ENCODE results near the gene MAT2A. TPM values are rescaled to one million over a fixed set of nuclear protein-coding genes. Genes with fewer than 3 reads are reported as not detected.

Gene MAT2A
- total and polyA plus RNA-seq, 9 of the 15 experiments (the other 6 are each of a cell fraction or from before 2014, with no cell fraction given): 130 to 1,027 (median 240) TPM

DNA sequence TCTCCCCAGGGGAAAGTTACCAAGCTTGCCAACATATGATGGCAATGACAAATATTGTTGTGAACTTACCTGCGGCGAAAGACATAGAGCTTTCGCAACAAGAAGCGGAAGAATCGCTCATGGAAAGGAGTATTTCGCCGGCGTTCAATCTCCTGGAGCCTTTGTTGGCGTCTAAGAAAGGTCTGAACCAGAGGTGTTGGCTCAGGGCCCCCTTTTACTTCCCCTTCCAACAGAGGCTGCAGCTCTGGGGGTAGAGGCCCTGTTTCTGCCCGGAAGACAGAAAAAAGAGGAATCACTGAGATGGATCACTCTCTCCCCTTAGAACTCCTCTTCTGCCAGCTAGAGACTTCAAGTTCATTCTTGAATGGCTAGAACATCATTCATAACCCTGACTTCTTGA, 11.5 kb downstream of the MAT2A start (continued):
- TF ChIP-seq, protein P1, sequence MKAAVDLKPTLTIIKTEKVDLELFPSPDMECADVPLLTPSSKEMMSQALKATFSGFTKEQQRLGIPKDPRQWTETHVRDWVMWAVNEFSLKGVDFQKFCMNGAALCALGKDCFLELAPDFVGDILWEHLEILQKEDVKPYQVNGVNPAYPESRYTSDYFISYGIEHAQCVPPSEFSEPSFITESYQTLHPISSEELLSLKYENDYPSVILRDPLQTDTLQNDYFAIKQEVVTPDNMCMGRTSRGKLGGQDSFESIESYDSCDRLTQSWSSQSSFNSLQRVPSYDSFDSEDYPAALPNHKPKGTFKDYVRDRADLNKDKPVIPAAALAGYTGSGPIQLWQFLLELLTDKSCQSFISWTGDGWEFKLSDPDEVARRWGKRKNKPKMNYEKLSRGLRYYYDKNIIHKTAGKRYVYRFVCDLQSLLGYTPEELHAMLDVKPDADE (conservative IDR thresholded peaks at IDR 0.05; ENCODE audit: control insufficient read depth, low read depth, low read length): no peak
- TF ChIP-seq ZNF717 (CRISPR knock-in tag; IDR thresholded peaks at IDR 0.05) (no peak), CREB1 (IDR thresholded peaks at IDR 0.05) (no peak), CREB1 (CRISPR knock-in tag; IDR thresholded peaks at IDR 0.05) (no peak), ETS2 (tag; IDR thresholded peaks at IDR 0.05; ENCODE audit: borderline replicate concordance, poor library complexity, severe bottlenecking) (no peak), FOXA1 (IDR thresholded peaks at IDR 0.05; ENCODE audit: borderline replicate concordance) (no peak), PTTG1 (tag; IDR thresholded peaks at IDR 0.05; ENCODE audit: low read depth) (no peak), TAF7 (tag; IDR thresholded peaks at IDR 0.05) (no peak), ZNF57 (CRISPR knock-in tag; IDR thresholded peaks at IDR 0.05) (no peak)
- TF ChIP-seq, protein P2, sequence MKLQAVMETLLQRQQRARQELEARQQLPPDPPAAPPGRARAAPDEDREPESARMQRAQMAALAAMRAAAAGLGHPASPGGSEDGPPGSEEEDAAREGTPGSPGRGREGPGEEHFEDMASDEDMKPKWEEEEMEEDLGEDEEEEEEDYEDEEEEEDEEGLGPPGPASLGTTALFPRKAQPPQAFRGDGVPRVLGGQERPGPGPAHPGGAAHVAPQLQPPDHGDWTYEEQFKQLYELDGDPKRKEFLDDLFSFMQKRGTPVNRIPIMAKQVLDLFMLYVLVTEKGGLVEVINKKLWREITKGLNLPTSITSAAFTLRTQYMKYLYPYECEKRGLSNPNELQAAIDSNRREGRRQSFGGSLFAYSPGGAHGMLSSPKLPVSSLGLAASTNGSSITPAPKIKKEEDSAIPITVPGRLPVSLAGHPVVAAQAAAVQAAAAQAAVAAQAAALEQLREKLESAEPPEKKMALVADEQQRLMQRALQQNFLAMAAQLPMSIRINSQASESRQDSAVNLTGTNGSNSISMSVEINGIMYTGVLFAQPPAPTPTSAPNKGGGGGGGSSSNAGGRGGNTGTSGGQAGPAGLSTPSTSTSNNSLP (IDR thresholded peaks at IDR 0.05; ENCODE audit: borderline replicate concordance, low read depth, low read length): no peak
- TF ChIP-seq, protein P3, sequence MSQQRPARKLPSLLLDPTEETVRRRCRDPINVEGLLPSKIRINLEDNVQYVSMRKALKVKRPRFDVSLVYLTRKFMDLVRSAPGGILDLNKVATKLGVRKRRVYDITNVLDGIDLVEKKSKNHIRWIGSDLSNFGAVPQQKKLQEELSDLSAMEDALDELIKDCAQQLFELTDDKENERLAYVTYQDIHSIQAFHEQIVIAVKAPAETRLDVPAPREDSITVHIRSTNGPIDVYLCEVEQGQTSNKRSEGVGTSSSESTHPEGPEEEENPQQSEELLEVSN (IDR thresholded peaks at IDR 0.05; ENCODE audit: borderline replicate concordance in 1 of 2, extremely low read depth in 1 of 2, insufficient read depth in 1 of 2, insufficient read length in 1 of 2, low read depth in 1 of 2, low read length in 1 of 2, poor library complexity in 1 of 2, severe bottlenecking in 1 of 2): no peak

All from K562 (cell line).